GM10266 (cell line): ENCODE results near the gene LATS2.

Source experiments
- DNase-seq: peaks from one replicate; pipeline ENCODE4 v3.0.0; 2012; ENCODE audit errors: extremely low spot score
- TF ChIP-seq, protein P1 (sequence below): IDR thresholded peaks from 2 replicates; pipeline ENCODE4 v1.5.1; 2012; ENCODE audit warnings: mild to moderate bottlenecking, low read depth; ENCODE audit not compliant: control insufficient read depth, insufficient read depth; ENCODE audit errors: missing control alignments

Gene LATS2

DNA sequence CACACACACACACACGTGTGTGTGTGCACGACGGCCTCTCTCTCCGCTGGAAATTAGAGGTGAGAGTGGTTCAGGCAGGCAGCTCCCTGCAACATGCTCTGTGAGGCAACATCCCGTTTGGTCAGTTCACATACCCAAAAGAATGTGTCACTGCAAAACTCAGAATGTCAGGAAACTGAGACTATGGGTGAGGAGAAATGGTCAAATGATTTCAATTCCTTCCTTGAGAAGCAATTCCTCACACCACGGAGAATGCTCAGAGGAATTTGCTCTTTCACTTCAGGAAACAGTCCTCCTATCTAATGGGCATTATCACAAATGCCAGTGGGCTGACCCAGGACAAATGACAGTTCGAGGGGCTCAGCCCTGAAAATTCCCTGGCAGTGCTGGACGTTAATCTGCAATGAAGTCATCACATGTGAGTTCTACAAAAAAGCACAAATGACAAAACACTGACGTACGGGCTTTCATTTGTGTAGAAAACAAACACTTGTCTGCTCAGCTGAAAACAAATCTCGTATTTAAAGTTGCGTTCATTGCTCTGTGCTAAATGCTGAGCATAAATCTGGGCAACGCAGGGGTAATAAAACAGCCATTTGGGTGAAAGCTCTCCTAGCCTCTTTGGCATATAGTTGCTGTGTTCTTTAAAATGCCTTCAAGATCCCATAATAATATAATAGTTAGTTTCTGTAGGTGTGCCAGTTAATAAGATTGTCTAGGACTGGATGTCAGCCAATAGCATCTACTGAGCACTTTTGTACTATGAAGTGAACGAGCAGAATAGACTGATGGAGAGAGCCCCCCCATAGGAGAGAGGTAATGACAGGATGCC is 18.6 kb upstream of the LATS2 start:
- TF ChIP-seq, protein P1, sequence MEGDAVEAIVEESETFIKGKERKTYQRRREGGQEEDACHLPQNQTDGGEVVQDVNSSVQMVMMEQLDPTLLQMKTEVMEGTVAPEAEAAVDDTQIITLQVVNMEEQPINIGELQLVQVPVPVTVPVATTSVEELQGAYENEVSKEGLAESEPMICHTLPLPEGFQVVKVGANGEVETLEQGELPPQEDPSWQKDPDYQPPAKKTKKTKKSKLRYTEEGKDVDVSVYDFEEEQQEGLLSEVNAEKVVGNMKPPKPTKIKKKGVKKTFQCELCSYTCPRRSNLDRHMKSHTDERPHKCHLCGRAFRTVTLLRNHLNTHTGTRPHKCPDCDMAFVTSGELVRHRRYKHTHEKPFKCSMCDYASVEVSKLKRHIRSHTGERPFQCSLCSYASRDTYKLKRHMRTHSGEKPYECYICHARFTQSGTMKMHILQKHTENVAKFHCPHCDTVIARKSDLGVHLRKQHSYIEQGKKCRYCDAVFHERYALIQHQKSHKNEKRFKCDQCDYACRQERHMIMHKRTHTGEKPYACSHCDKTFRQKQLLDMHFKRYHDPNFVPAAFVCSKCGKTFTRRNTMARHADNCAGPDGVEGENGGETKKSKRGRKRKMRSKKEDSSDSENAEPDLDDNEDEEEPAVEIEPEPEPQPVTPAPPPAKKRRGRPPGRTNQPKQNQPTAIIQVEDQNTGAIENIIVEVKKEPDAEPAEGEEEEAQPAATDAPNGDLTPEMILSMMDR, result no peak
- DNase-seq, result no peak

DNA sequence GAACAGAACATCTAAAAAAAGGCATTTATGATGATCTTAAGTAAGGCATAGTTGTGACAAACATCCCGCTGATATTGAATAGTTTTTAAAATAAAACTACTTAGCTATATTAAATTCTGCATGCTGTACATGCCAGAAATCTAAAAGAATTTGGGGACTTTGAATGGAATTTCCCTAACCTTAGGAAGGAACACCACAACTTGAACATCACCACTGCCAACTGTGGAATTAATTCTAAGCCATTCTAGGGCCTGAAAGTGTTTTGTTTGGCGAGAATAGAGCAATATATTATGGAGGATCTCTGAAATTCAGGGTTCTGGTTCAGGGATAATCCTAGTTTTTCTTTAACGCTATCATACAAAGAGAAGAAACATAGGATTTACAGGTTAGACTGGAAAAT is 17.8 kb upstream of the LATS2 start:
- DNase-seq, result no peak
- TF ChIP-seq, protein P1, result no peak

DNA sequence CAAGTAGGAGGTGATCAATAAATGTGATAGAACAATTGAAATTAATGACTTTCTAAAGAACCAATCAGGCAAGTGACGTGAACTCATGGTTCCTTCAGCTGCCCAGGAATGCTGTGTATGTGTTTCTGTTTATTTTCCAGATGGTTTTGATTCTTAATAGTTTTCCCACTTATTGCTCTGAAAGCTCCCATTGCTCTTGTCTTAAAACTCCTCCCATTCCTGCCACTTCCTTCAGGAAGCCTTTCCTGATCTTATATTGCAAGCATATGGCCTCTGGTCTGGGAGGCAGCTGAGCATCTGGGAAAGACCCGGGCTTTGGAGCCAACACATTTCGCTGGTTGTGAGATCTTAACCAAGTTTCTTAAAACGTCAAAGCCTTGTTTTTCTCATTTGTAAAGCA is 17.1 kb upstream of the LATS2 start:
- TF ChIP-seq, protein P1, result no peak
- no peak for DNase-seq

DNA sequence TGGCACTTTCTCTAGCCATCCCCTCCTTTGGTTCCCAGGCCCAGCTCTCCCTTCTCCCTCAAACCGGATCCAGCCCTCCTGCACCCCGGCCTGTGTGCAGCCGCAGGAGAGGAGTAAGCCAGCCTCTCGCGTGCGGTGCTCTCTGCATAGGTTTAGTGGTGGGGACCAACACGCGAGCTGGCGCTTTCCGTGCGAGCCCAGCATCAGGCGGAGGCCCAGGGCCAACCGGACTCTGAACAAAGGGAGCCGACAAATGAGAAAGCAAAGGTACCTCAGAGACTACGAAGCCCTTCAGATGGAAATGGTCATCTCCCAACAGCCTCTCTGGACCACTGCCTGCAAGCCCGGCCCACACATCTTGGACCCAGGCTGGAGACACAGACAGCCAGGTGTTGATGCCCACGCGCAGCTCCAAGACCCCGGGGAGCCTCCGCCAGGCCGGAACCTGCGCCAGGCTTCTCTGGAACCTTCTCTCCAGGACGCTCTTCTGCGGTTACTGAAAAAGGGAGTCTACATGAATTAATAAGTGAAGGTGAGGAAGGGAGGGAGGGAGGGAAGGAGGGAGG is 16.5 kb upstream of the LATS2 start:
- DNase-seq, result no peak
- TF ChIP-seq, protein P1, result no peak

DNA sequence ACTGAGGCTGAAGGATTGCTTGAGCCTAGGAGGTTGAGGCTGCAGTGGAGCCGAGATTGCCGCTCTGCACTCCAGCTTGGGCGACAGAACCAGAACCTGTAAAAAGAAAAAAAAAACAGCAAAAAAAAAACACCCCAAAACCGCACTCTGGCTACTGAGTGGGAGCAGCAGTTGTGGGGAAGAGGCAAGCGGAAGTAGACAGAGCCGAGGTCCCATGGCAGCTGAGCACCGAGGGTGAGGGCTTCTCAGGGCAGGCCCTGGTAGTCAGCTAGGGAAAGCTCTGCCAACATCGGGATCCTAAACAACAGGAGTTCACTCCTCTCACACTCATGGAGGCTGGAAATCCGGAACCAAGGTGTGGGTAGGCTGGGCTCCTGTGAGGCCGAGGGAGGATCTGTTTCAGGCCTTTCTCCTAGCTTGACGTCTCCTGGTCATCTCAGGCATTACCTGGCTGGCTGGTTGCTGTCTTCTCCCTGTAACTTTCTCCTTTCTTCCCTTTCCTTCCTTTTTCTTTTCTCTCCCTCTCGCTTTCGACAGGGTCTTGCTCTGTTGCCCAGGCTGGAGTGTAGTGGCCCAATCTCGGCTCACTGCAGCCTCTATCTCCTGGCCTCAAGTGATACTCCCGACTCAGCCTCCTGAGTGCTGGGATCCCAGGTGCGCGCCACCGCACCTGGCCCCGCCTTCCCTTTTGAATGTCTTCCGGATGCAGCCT is 15.8 kb upstream of the LATS2 start:
- TF ChIP-seq, protein P1, result no peak
- DNase-seq, result no peak

DNA sequence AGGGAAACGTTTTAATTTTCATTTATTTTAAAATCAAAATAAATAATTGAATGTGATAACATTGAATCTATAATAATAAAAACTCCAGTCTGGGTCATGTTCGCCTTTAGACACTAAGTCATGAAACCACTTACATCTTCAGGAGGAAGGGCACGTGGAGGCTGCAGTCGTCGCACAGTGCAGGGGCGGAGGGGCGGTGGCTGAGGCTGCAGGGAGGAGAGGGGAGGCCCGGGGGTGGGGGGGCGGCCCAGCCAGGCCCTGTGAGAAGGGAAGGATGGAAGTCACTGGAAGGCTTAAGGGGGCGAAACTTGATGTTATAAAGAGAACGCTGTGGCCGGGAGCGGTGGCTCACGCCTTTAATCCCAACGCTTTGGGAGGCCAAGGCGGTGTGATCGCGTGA is 14.9 kb upstream of the LATS2 start:
- TF ChIP-seq, protein P1, result no peak
- DNase-seq, result no peak
